OCI-LY1 (cell line): ENCODE results near the gene SLAMF1.

Experiments used
- CTCF ChIP-seq: fragments of 200-600 bp; sonication (generic), shearing (Covaris generic); IDR thresholded peaks from 2 replicates; pipeline ENCODE4 v1.5.1; 2017; ENCODE audit warnings: mild to moderate bottlenecking, antibody characterized with exemption, low read length, moderate library complexity, mixed read lengths
- EZH2 ChIP-seq: fragments of 200-600 bp; sonication (generic), shearing (Covaris generic); IDR thresholded peaks from 2 replicates; pipeline ENCODE4 v1.8.0; 2017; ENCODE audit warnings: borderline replicate concordance, mixed run types, mild to moderate bottlenecking, antibody characterized with exemption, low read length, moderate library complexity, mixed read lengths

- peak; percentile 99 for TF ChIP-seq CTCF
- TF ChIP-seq EZH2, result no peak
Observed at GRCh38 chr1:160681066-160681890, 34.4 kb upstream of the SLAMF1 start.
